H1 (cell line): ENCODE data around the gene ANKH. TPM values are rescaled to one million over a fixed set of nuclear protein-coding genes. Genes with fewer than 3 reads are reported as not detected.

Source experiments
- CTCF ChIA-PET: fragments of 300-600 bp; sonication (Branson Sonifier 250); formaldehyde crosslinking; loops from one replicate; lab custom pipeline; 2021; ENCODE audit not compliant: partially characterized antibody; lab: Charles Lee
- POLR2A ChIA-PET: fragments of 300-600 bp; sonication (Branson Sonifier 250); formaldehyde crosslinking; loops from one replicate; lab custom pipeline; 2021; ENCODE audit warnings: inconsistent platforms; ENCODE audit not compliant: partially characterized antibody; lab: Charles Lee
- DNase-seq, 2 experiments: peaks; one replicate each; pipeline versions ENCODE4 v3.0.0 to v3.0.0-alpha.2; 2010 to 2022; ENCODE audit warnings: low spot score in 2 of 2, low read depth in 1 of 2, mixed read lengths in 1 of 2
- FAIRE-seq: peaks from 2 replicates; lab custom pipeline; 2011; peaks lifted over from hg19 to GRCh38; lab: Jason Lieb, UNC
- H2AFZ ChIP-seq: 2 replicates; pipeline ENCODE4 v1.8.1; 2012; ENCODE audit warnings: low read length, inconsistent platforms
- H2AK5ac ChIP-seq: 2 replicates; pipeline ENCODE4 v1.6.1; 2013; ENCODE audit warnings: low read depth, low read length
- H2BK120ac ChIP-seq: replicated peaks from 2 replicates; pipeline ENCODE3; 2013; ENCODE audit warnings: low read depth, low read length, inconsistent platforms
- H2BK12ac ChIP-seq: 2 replicates; pipeline ENCODE4 v1.6.1; 2013; ENCODE audit warnings: low read depth, low read length
- H2BK15ac ChIP-seq: 2 replicates; pipeline ENCODE4 v1.6.1; 2013; ENCODE audit warnings: low read length
- H2BK20ac ChIP-seq: 2 replicates; pipeline ENCODE4 v1.6.1; 2013; ENCODE audit warnings: low read length
- H2BK5ac ChIP-seq: 2 replicates; pipeline ENCODE4 v1.6.1; 2013; ENCODE audit warnings: low read depth, low read length
- H3K14ac ChIP-seq: 2 replicates; pipeline ENCODE4 v1.6.1; 2013; ENCODE audit warnings: inconsistent platforms; ENCODE audit not compliant: insufficient read length
- H3K18ac ChIP-seq: 2 replicates; pipeline ENCODE4 v1.6.1; 2013; ENCODE audit warnings: low read length; ENCODE audit errors: extremely low read depth
- H3K23ac ChIP-seq: 2 replicates; pipeline ENCODE4 v1.6.1; 2013; ENCODE audit warnings: inconsistent platforms; ENCODE audit not compliant: insufficient read length
- H3K23me2 ChIP-seq: 2 replicates; pipeline ENCODE4 v1.6.1; 2013; ENCODE audit warnings: low read depth, low read length
- H3K27ac ChIP-seq: 2 replicates; pipeline ENCODE4 v1.6.1; 2011; ENCODE audit warnings: low read depth, low read length, inconsistent platforms
- H3K27me3 ChIP-seq, 4 experiments: replicated peaks in 1 of 4; 1 replicate in 1 of 4; 2 replicates in 3 of 4; pipeline versions ENCODE4 v1.6.1 to v1.8.1; 2011 to 2013; ENCODE audit warnings: low read length in 3 of 4, mild to moderate bottlenecking in 3 of 4, inconsistent platforms in 2 of 4, mixed read lengths in 2 of 4, moderate library complexity in 1 of 4; ENCODE audit not compliant: control insufficient read depth in 3 of 4, insufficient read depth in 3 of 4; ENCODE audit errors: extremely low read depth in 1 of 4
- H3K36me3 ChIP-seq, 4 experiments: 2 replicates each; pipeline versions ENCODE4 v1.6.1 to v1.8.1; 2011 to 2013; ENCODE audit warnings: mild to moderate bottlenecking in 4 of 4, low read length in 3 of 4, moderate library complexity in 2 of 4, control low read depth in 1 of 4, inconsistent platforms in 1 of 4; ENCODE audit not compliant: insufficient read depth in 4 of 4, control insufficient read depth in 2 of 4
- H3K4ac ChIP-seq: replicated peaks from 2 replicates; pipeline ENCODE3; 2013; ENCODE audit warnings: low read length, low read depth, mixed read lengths, inconsistent platforms; ENCODE audit not compliant: insufficient read length
- H3K4me1 ChIP-seq, 4 experiments: replicated peaks in 1 of 4; 1 replicate in 1 of 4; 2 replicates in 3 of 4; pipeline versions ENCODE4 v1.6.1 to v1.8.1; 2011 to 2013; ENCODE audit warnings: low read length in 3 of 4, inconsistent platforms in 2 of 4, mixed read lengths in 1 of 4; ENCODE audit not compliant: insufficient read depth in 4 of 4, control insufficient read depth in 3 of 4
- H3K4me2 ChIP-seq, 2 experiments: 2 replicates each; pipeline versions ENCODE4 v1.6.1 to v1.8.1; 2011 to 2013; ENCODE audit warnings: low read depth in 2 of 2, low read length in 2 of 2, control low read depth in 1 of 2, inconsistent platforms in 1 of 2, mild to moderate bottlenecking in 1 of 2; ENCODE audit not compliant: insufficient read depth in 1 of 2
- H3K4me3 ChIP-seq, 4 experiments: fragments of 200-600, 300-600 bp in 1 of 4; sonication (generic), shearing (Covaris generic), sonication (Bioruptor Twin) in 1 of 4; 2 replicates each; pipeline versions ENCODE4 v1.5.1 to v1.8.1; 2011 to 2016; ENCODE audit warnings: low read length in 4 of 4, low read depth in 3 of 4, control low read depth in 2 of 4, inconsistent platforms in 2 of 4, mild to moderate bottlenecking in 2 of 4, mixed read lengths in 1 of 4, moderate library complexity in 1 of 4; ENCODE audit not compliant: insufficient read depth in 2 of 4; ENCODE audit errors: extremely low read depth in 1 of 4
- H3K56ac ChIP-seq: replicated peaks from 2 replicates; pipeline ENCODE3; 2013; ENCODE audit warnings: low read depth, mild to moderate bottlenecking, mixed read lengths, low read length, inconsistent platforms; ENCODE audit not compliant: insufficient read length
- H3K79me1 ChIP-seq: 2 replicates; pipeline ENCODE4 v1.6.1; 2013; ENCODE audit warnings: low read depth, low read length, control low read depth
- H3K79me2 ChIP-seq, 2 experiments: 2 replicates each; pipeline versions ENCODE4 v1.6.1 to v1.8.1; 2012 to 2013; ENCODE audit warnings: low read length in 2 of 2, mild to moderate bottlenecking in 2 of 2, inconsistent platforms in 1 of 2; ENCODE audit not compliant: insufficient read depth in 2 of 2, control insufficient read depth in 1 of 2
- H3K9ac ChIP-seq, 4 experiments: replicated peaks in 1 of 4; 1 replicate in 1 of 4; 2 replicates in 3 of 4; pipeline versions ENCODE4 v1.6.1 to v1.8.1; 2011 to 2013; ENCODE audit warnings: low read depth in 3 of 4, low read length in 3 of 4, control low read depth in 2 of 4, mild to moderate bottlenecking in 2 of 4, moderate library complexity in 2 of 4, inconsistent platforms in 1 of 4; ENCODE audit errors: extremely low read depth in 1 of 4
- H3K9me3 ChIP-seq, 2 experiments: 2 replicates each; pipeline versions ENCODE4 v1.6.1 to v1.8.1; 2012 to 2013; ENCODE audit warnings: mild to moderate bottlenecking in 2 of 2, moderate library complexity in 2 of 2, control low read depth in 1 of 2, inconsistent platforms in 1 of 2, low read depth in 1 of 2, low read length in 1 of 2, mixed read lengths in 1 of 2; ENCODE audit not compliant: insufficient read depth in 2 of 2
- H4K20me1 ChIP-seq, 2 experiments: replicated peaks in 1 of 2; 2 replicates each; pipeline versions ENCODE3 to v1.8.1; 2011 to 2013; ENCODE audit warnings: inconsistent platforms in 2 of 2, low read length in 2 of 2, mild to moderate bottlenecking in 1 of 2; ENCODE audit not compliant: insufficient read depth in 2 of 2, control insufficient read depth in 1 of 2
- H4K5ac ChIP-seq: 2 replicates; pipeline ENCODE4 v1.6.1; 2013; ENCODE audit warnings: low read length, low read depth, mixed read lengths, inconsistent platforms; ENCODE audit not compliant: insufficient read length
- H4K8ac ChIP-seq: 2 replicates; pipeline ENCODE4 v1.8.0; 2013; ENCODE audit warnings: mild to moderate bottlenecking, moderate library complexity, low read length, inconsistent platforms; ENCODE audit not compliant: insufficient read depth; ENCODE audit errors: extremely low read depth
- H4K91ac ChIP-seq: replicated peaks from 2 replicates; pipeline ENCODE3; 2013; ENCODE audit warnings: low read length, mixed read lengths, inconsistent platforms; ENCODE audit not compliant: insufficient read length
- BACH1 ChIP-seq: IDR thresholded peaks from 2 replicates; pipeline ENCODE4 v1.6.1; 2012; ENCODE audit warnings: low read length, improper control_type of control experiment
- MAX ChIP-seq: IDR thresholded peaks from 2 replicates; pipeline ENCODE4 v1.6.1; 2012; ENCODE audit warnings: inconsistent platforms
- PHF8 ChIP-seq: fragments of 200-600 bp; sonication (generic); conservative IDR thresholded peaks from 2 replicates; pipeline ENCODE4 v1.7.1; 2012; ENCODE audit warnings: low read depth, mild to moderate bottlenecking, inconsistent platforms, low read length, moderate library complexity
- POLR2A ChIP-seq, 2 experiments: IDR thresholded peaks; 1 replicate in 1 of 2; 2 replicates in 1 of 2; pipeline ENCODE4 v1.6.1; 2011; ENCODE audit warnings: low read depth in 2 of 2, low read length in 2 of 2, mild to moderate bottlenecking in 2 of 2; ENCODE audit errors: control extremely low read depth in 1 of 2
- RBBP5 ChIP-seq: IDR thresholded peaks from 2 replicates; pipeline ENCODE4 v1.7.1; 2012; ENCODE audit warnings: low read depth, mild to moderate bottlenecking, inconsistent platforms, low read length, moderate library complexity, borderline replicate concordance
- WGBS, 2 experiments: shearing (Covaris generic) in 1 of 2; methylation state at CpG; one replicate each; pipeline versions ENCODE4 v1.1.6 to v1.1.7; 2013 to 2015; ENCODE audit warnings: low lambda C conversion rate in 2 of 2, mixed read lengths in 2 of 2, inconsistent platforms in 1 of 2, low coverage in 1 of 2, missing lambda C conversion rate in 1 of 2; ENCODE audit not compliant: insufficient replicate concordance in 2 of 2, insufficient coverage in 1 of 2, insufficient read length in 1 of 2; ENCODE audit errors: extremely low coverage in 1 of 2, missing lambda C conversion rate in 1 of 2; 5-methylcytosine and 5-hydroxymethylcytosine counted together
- polyA plus RNA-seq, 7 experiments: library from polyadenylated mRNA; depleted of rRNA in 3 of 7; stranded (reverse) in 5 of 7; unstranded in 2 of 7; fragments of >200 nt in 5 of 7; fragments of 200-250 nt in 2 of 7; gene quantifications; 1 replicate in 5 of 7; 2 replicates in 1 of 7; 4 replicates in 1 of 7; pipeline versions ENCODE4 v1.2.1 to v1.2.3, GENCODE V29; 2011 to 2013; ENCODE audit warnings: missing spikeins in 2 of 7, mixed read lengths in 2 of 7
- total RNA-seq: library from RNA; stranded (reverse); fragmentation: NEBNext Ultra II Directional; extraction: Animal tissue kit (Norgen Biotek cat#: 25700); gene quantifications from 2 replicates; pipeline ENCODE4 v1.2.1, GENCODE V29; 2021

Gene ANKH
- total and polyA plus RNA-seq, 2 of the 8 experiments (the other 6 are each of a cell fraction or from before 2014, with no cell fraction given) = 5.3 to 13.0 TPM

- H3K4me2 ChIP-seq = no peak overlapping the region
- H4K5ac ChIP-seq = no peak overlapping the region
Observed at GRCh38 chr5:14806456-14806855, 65.1 kb downstream of the ANKH start.

More at GRCh38 chr5:14806456-14806855, 65.1 kb downstream of the ANKH start:
- H2AK5ac ChIP-seq = no peak overlapping the region
- H2BK120ac ChIP-seq = no peak overlapping the region
- no peak overlapping the region for H2BK15ac ChIP-seq
- H3K36me3 ChIP-seq = no peaks in the 10 kb centered on the region
- no peak overlapping the region for H4K8ac ChIP-seq
- no peak overlapping the region for H2BK12ac ChIP-seq
- H4K20me1 ChIP-seq = no peaks in the 10 kb centered on the region
- H3K4me3 ChIP-seq = no peak overlapping the region
- H3K79me1 ChIP-seq = no peaks in the 10 kb centered on the region
- H3K14ac ChIP-seq = no peak overlapping the region
- H3K56ac ChIP-seq = no peak overlapping the region
- H3K9ac ChIP-seq = no peak overlapping the region
- H3K18ac ChIP-seq = no peak overlapping the region
- H3K23ac ChIP-seq = no peak overlapping the region
- no peaks in the 10 kb centered on the region for H3K9me3 ChIP-seq
- no peak for TF ChIP-seq POLR2A (IDR thresholded peaks at IDR 0.05; ENCODE audit: control extremely low read depth in 1 of 2, low read depth in 2 of 2, low read length in 2 of 2)
- no peak for TF ChIP-seq BACH1
- no peak for TF ChIP-seq MAX
- no peak for TF ChIP-seq RBBP5
- no peak for TF ChIP-seq PHF8
- H3K4me1 ChIP-seq = no peaks in the 10 kb centered on the region
- no peaks in the 10 kb centered on the region for H3K79me2 ChIP-seq
- no peaks in the 10 kb centered on the region for H3K27me3 ChIP-seq
- no peak overlapping the region for H2BK5ac ChIP-seq
- H3K4ac ChIP-seq = no peak overlapping the region
- no peak overlapping the region for H3K27ac ChIP-seq
- no peak for DNase-seq
- no peak for FAIRE-seq
- ChIA-PET POLR2A (no interaction called here), CTCF (no interaction called here)
- no peaks in the 10 kb centered on the region for H3K23me2 ChIP-seq
- no peak overlapping the region for H4K91ac ChIP-seq
- WGBS, 2 experiments = 89% methylated on average over 7 of the region's 7 CpGs; no CpG with 5 or more reads in 1 of the 2 experiments
- H2BK20ac ChIP-seq = no peak overlapping the region
- H2AFZ ChIP-seq = no peak overlapping the region
